ENCODE results near the gene RPL15.

The RPL15 gene

GRCh38 chr3:23944007-23944783, 27.3 kb downstream of the RPL15 start:
- peak overlapping the region; percentile 97 for H3K4me3 ChIP-seq (ENCODE audit: low read depth, low read length)
- DNase-seq (ENCODE audit: low read depth): no peak
- TF ChIP-seq CTCF (IDR thresholded peaks at IDR 0.05; ENCODE audit: insufficient read depth, low read depth, low read length, missing control alignments): no peak

- TF ChIP-seq CTCF (IDR thresholded peaks at IDR 0.05; ENCODE audit: insufficient read depth, low read depth, low read length, missing control alignments): no peak
- peak; percentile 93 for DNase-seq (ENCODE audit: low read depth)
- peak within 1 kb of the TSS; percentile 97 for H3K4me3 ChIP-seq (ENCODE audit: low read depth, low read length)
Measured at GRCh38 chr3:23944861-23945662, 28.1 kb downstream of the RPL15 start, which contains the start of gene NR1D2. Gene NR1D2, plus strand, starts transcription at chr3:23945286. Its CDS starts 293 bp downstream, at chr3:23945579.

GRCh38 chr3:23945663-23945912, 28.7 kb downstream of the RPL15 start:
- peak overlapping the region; percentile 51 for H3K4me3 ChIP-seq (ENCODE audit: low read depth, low read length)
- no peak for TF ChIP-seq CTCF (IDR thresholded peaks at IDR 0.05; ENCODE audit: insufficient read depth, low read depth, low read length, missing control alignments)
- DNase-seq (ENCODE audit: low read depth): no peak

GRCh38 chr3:23945913-23946687, 29.2 kb downstream of the RPL15 start:
- peak; percentile 99 for DNase-seq (ENCODE audit: low read depth)
- peak overlapping the region; percentile 94 for H3K4me3 ChIP-seq (ENCODE audit: low read depth, low read length)
- TF ChIP-seq CTCF (IDR thresholded peaks at IDR 0.05; ENCODE audit: insufficient read depth, low read depth, low read length, missing control alignments): no peak

- H3K4me3 ChIP-seq (ENCODE audit: low read depth, low read length): no peak overlapping the region
- no peak for DNase-seq (ENCODE audit: low read depth)
- no peak for TF ChIP-seq CTCF (IDR thresholded peaks at IDR 0.05; ENCODE audit: insufficient read depth, low read depth, low read length, missing control alignments)
Measured at GRCh38 chr3:23948761-23949160, 31.8 kb downstream of the RPL15 start.

- no peak for TF ChIP-seq CTCF (IDR thresholded peaks at IDR 0.05; ENCODE audit: insufficient read depth, low read depth, low read length, missing control alignments)
- peak overlapping the region; percentile 49 for H3K4me3 ChIP-seq (ENCODE audit: low read depth, low read length)
- peak; percentile 79 for DNase-seq (ENCODE audit: low read depth)
Measured at GRCh38 chr3:23949784-23950183, 32.9 kb downstream of the RPL15 start.
